ENCODE results near the gene CASZ1.

DNA sequence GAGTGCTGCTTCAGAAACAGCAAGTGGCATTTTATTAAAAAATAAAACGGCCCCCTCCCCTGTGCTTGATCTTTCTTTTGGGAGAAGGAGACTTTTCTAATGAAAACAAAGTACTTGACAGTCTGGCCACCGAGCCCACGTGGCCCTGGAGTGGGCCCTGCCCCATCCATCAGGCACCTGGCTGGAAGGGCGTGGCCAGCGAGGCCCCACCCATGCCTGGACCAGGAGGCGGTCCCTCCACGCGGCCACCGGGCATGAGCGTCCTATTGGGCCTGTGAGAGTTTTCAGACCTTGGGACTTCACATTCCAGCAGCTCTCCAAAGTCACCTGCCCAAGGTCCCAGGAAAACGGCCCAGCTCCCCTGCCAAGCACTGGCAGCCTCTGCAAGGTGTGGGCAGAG, 144.7 kb downstream of the CASZ1 start:
- TF ChIP-seq, protein P1, sequence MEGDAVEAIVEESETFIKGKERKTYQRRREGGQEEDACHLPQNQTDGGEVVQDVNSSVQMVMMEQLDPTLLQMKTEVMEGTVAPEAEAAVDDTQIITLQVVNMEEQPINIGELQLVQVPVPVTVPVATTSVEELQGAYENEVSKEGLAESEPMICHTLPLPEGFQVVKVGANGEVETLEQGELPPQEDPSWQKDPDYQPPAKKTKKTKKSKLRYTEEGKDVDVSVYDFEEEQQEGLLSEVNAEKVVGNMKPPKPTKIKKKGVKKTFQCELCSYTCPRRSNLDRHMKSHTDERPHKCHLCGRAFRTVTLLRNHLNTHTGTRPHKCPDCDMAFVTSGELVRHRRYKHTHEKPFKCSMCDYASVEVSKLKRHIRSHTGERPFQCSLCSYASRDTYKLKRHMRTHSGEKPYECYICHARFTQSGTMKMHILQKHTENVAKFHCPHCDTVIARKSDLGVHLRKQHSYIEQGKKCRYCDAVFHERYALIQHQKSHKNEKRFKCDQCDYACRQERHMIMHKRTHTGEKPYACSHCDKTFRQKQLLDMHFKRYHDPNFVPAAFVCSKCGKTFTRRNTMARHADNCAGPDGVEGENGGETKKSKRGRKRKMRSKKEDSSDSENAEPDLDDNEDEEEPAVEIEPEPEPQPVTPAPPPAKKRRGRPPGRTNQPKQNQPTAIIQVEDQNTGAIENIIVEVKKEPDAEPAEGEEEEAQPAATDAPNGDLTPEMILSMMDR (IDR thresholded peaks at IDR 0.05): no peak
- no peak for TF ChIP-seq POLR2AphosphoS5 (IDR thresholded peaks at IDR 0.05; ENCODE audit: low read depth, low read length)

All from Panc1 (cell line).